ENCODE results near the gene PCK2. TPM values are rescaled to one million over a fixed set of nuclear protein-coding genes. Genes with fewer than 3 reads are reported as not detected.

PCK2 gene
- total RNA-seq, 2 experiments from 2014 or later = 90.3 to 93.1 TPM

GRCh38 chr14:24052656-24053547 is 41.2 kb upstream of the PCK2 start:
- ChIA-PET CTCF (interaction anchor here (0.6 to 6.0 kb wide), 9 partner anchors 10 to 108 kb away, joined by 3 to 39 read pairs (median 7); partner anchors contain the start of genes IRF9 and PCK2), POLR2A (interaction anchor here (0.8 to 1.3 kb wide), 7 partner anchors 9 to 136 kb away, joined by 3 to 5 read pairs (median 4); partner anchors contain the start of genes IPO4 and PCK2)
- TF ChIP-seq CTCF (IDR thresholded peaks at IDR 0.05) = no peak
- H3K9me3 Mint-ChIP-seq = no peaks in the 10 kb centered on the region
- H3K27me3 Mint-ChIP-seq = peaks cover 5% of the 10 kb centered on the region
- H3K27ac Mint-ChIP-seq = peak overlapping the region; percentile 71
- peak; percentile 87 for ATAC-seq
- no peaks in the 10 kb centered on the region for H3K36me3 Mint-ChIP-seq (ENCODE audit: low read depth)
- intact Hi-C loops (cut with micrococcal nuclease) = loop anchor here (2.0 kb wide), 1 partner anchor 56 kb away; no protein-coding TSS in a partner anchor
- peaks cover 19% of the 10 kb centered on the region for H3K4me1 Mint-ChIP-seq (ENCODE audit: low read depth)
- DNase-seq = peak; percentile 92
- H3K4me3 Mint-ChIP-seq = peak overlapping the region; percentile 62

- H3K27ac Mint-ChIP-seq = no peak overlapping the region
- H3K4me3 Mint-ChIP-seq = peak overlapping the region; percentile 62
- no peaks in the 10 kb centered on the region for H3K9me3 Mint-ChIP-seq
- peaks cover 21% of the 10 kb centered on the region for H3K4me1 Mint-ChIP-seq (ENCODE audit: low read depth)
- DNase-seq = no peak
- ATAC-seq = no peak
- H3K27me3 Mint-ChIP-seq = peaks cover 5% of the 10 kb centered on the region
- no peak for TF ChIP-seq CTCF (IDR thresholded peaks at IDR 0.05)
- H3K36me3 Mint-ChIP-seq (ENCODE audit: low read depth) = no peaks in the 10 kb centered on the region
- intact Hi-C loops (cut with micrococcal nuclease) = loop anchor here (2.0 kb wide), 1 partner anchor 55 kb away; no protein-coding TSS in a partner anchor
- ChIA-PET CTCF (interaction anchor here (0.7 to 6.0 kb wide), 10 partner anchors 9 to 107 kb away, joined by 3 to 39 read pairs (median 4); partner anchors contain the start of genes IRF9 and PCK2), POLR2A (interaction anchor here (0.8 to 1.3 kb wide), 7 partner anchors 10 to 135 kb away, joined by 3 to 4 read pairs (median 3); partner anchors contain the start of genes IPO4, IRF9 and PCK2)
These were observed 40.4 kb upstream of the PCK2 start for GRCh38 chr14:24053548-24054323.

- CTCF ChIA-PET = interaction anchor here (0.7 to 6.0 kb wide), 10 partner anchors 8 to 106 kb away, joined by 3 to 39 read pairs (median 4); partner anchors contain the start of genes IRF9 and PCK2
- POLR2A ChIA-PET = interaction anchor here (0.8 to 1.3 kb wide), 7 partner anchors 10 to 135 kb away, joined by 3 to 4 read pairs (median 3); partner anchors contain the start of genes IPO4, IRF9 and PCK2
- no peak for ATAC-seq
These were observed 39.8 kb upstream of the PCK2 start for GRCh38 chr14:24054324-24054641.

DNA sequence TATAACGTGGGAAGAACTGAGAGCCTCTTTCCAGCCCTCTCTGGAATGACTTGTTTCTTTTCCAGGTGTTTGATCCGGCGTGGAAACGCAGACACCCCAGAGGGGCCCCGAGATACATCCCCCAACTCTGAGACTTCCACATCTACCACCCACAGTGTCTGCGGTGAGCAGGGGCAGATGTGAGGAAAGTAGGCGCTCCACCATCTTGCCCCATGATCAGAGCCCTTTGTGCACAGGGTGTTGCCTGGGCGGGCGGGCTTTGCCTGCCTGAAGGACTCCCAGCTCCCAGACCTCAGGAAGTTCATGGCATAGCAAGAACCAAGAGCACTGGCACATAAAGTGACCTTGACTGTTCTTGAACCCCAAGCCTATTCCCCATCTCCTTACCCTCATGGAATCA is 39.5 kb upstream of the PCK2 start:
- ChIA-PET CTCF (interaction anchor here (0.7 to 9.6 kb wide), 9 partner anchors 8 to 106 kb away, joined by 3 to 345 read pairs (median 10); partner anchors contain the start of genes IRF9 and PCK2), POLR2A (interaction anchor here (0.8 to 1.3 kb wide), 4 partner anchors 36 to 134 kb away, joined by 3 to 4 read pairs (median 3); partner anchors contain the start of genes IPO4 and IRF9)
- Mint-ChIP-seq H3K9me3 (no peaks in the 10 kb centered on the region), H3K27me3 (peaks cover 4% of the 10 kb centered on the region), H3K4me3 (no peak overlapping the region), H3K27ac (no peak overlapping the region), H3K36me3 (ENCODE audit: low read depth) (no peaks in the 10 kb centered on the region), H3K4me1 (ENCODE audit: low read depth) (peaks cover 21% of the 10 kb centered on the region)
- DNase-seq = no peak
- ATAC-seq = no peak
- no peak for TF ChIP-seq CTCF (IDR thresholded peaks at IDR 0.05)
- intact Hi-C loops (cut with micrococcal nuclease) = loop anchor here (5.0 kb wide), 1 partner anchor 42 kb away; no protein-coding TSS in a partner anchor

More at GRCh38 chr14:24054324-24054641, 39.8 kb upstream of the PCK2 start:
- intact Hi-C loops (cut with micrococcal nuclease) = no loop called here
- DNase-seq = no peak
- no peak for TF ChIP-seq CTCF (IDR thresholded peaks at IDR 0.05)
- H3K4me1 Mint-ChIP-seq (ENCODE audit: low read depth) = peaks cover 21% of the 10 kb centered on the region
- H3K36me3 Mint-ChIP-seq (ENCODE audit: low read depth) = no peaks in the 10 kb centered on the region
- no peak overlapping the region for H3K27ac Mint-ChIP-seq
- H3K4me3 Mint-ChIP-seq = no peak overlapping the region
- H3K27me3 Mint-ChIP-seq = peaks cover 4% of the 10 kb centered on the region
- no peaks in the 10 kb centered on the region for H3K9me3 Mint-ChIP-seq

Data from activated CD8-positive, alpha-beta T cell treated with anti-CD3 and anti-CD28 coated beads for 36 hours (primary cell).